H9 (cell line): ENCODE data around the gene CCDC186. TPM values are rescaled to one million over a fixed set of nuclear protein-coding genes. Genes with fewer than 3 reads are reported as not detected.

ENCODE experiments used
- DNase-seq: peaks from one replicate; pipeline ENCODE4 v3.0.0-alpha.2; 2017
- H2AFZ ChIP-seq: one replicate; pipeline ENCODE4 v1.6.1; 2013; ENCODE audit warnings: mild to moderate bottlenecking, low read length, control low read depth, moderate library complexity
- H2AK5ac ChIP-seq: 2 replicates; pipeline ENCODE4 v1.6.1; 2013; ENCODE audit warnings: low read length, control low read depth, mixed read lengths; ENCODE audit not compliant: insufficient read length
- H2BK120ac ChIP-seq: one replicate; pipeline ENCODE4 v1.6.1; 2013; ENCODE audit warnings: low read depth, mild to moderate bottlenecking, low read length, control low read depth, inconsistent platforms; ENCODE audit not compliant: poor library complexity, severe bottlenecking
- H2BK12ac ChIP-seq: 2 replicates; pipeline ENCODE4 v1.6.1; 2013; ENCODE audit warnings: low read length, control low read depth, mixed read lengths, low read depth; ENCODE audit not compliant: insufficient read length
- H2BK15ac ChIP-seq: 2 replicates; pipeline ENCODE4 v1.6.1; 2013; ENCODE audit warnings: low read depth, low read length, control low read depth
- H2BK20ac ChIP-seq: one replicate; pipeline ENCODE4 v1.6.1; 2013; ENCODE audit warnings: low read depth, mild to moderate bottlenecking, low read length, control low read depth, inconsistent platforms; ENCODE audit not compliant: poor library complexity, severe bottlenecking
- H2BK5ac ChIP-seq: 2 replicates; pipeline ENCODE4 v1.6.1; 2013; ENCODE audit warnings: low read length, control low read depth, mixed read lengths; ENCODE audit not compliant: insufficient read length
- H3K14ac ChIP-seq: 2 replicates; pipeline ENCODE4 v1.6.1; 2013; ENCODE audit warnings: low read length, control low read depth; ENCODE audit not compliant: insufficient read depth
- H3K18ac ChIP-seq: 2 replicates; pipeline ENCODE4 v1.6.1; 2013; ENCODE audit warnings: low read depth, mild to moderate bottlenecking, mixed read lengths, low read length, control low read depth; ENCODE audit not compliant: insufficient read length
- H3K23ac ChIP-seq: 2 replicates; pipeline ENCODE4 v1.6.1; 2013; ENCODE audit warnings: low read length, control low read depth, mixed read lengths, low read depth; ENCODE audit not compliant: insufficient read length
- H3K23me2 ChIP-seq: 2 replicates; pipeline ENCODE4 v1.6.1; 2013; ENCODE audit warnings: low read depth, mild to moderate bottlenecking, mixed read lengths, low read length, control low read depth; ENCODE audit not compliant: insufficient read length, poor library complexity, severe bottlenecking
- H3K27ac ChIP-seq: 2 replicates; pipeline ENCODE4 v1.5.1; 2013; ENCODE audit warnings: low read length, control low read depth, mixed read lengths, low read depth; ENCODE audit not compliant: insufficient read length
- H3K27me3 ChIP-seq: 2 replicates; pipeline ENCODE4 v1.6.1; 2013; ENCODE audit warnings: low read length, control low read depth, inconsistent platforms; ENCODE audit not compliant: insufficient read depth
- H3K4ac ChIP-seq: 2 replicates; pipeline ENCODE4 v1.6.1; 2013; ENCODE audit warnings: low read depth, mild to moderate bottlenecking, control low read depth, inconsistent platforms, low read length, moderate library complexity
- H3K4me1 ChIP-seq: 2 replicates; pipeline ENCODE4 v1.6.1; 2013; ENCODE audit warnings: low read length, control low read depth, inconsistent platforms; ENCODE audit not compliant: insufficient read depth
- H3K4me2 ChIP-seq: 2 replicates; pipeline ENCODE4 v1.6.1; 2013; ENCODE audit warnings: low read length, control low read depth, mixed read lengths; ENCODE audit not compliant: insufficient read length, insufficient read depth
- H3K56ac ChIP-seq: 2 replicates; pipeline ENCODE4 v1.6.1; 2013; ENCODE audit warnings: low read depth, mild to moderate bottlenecking, mixed read lengths, low read length, control low read depth; ENCODE audit not compliant: insufficient read length
- H3K79me1 ChIP-seq: 2 replicates; pipeline ENCODE4 v1.6.1; 2013; ENCODE audit warnings: low read depth, mild to moderate bottlenecking, moderate library complexity, low read length, control low read depth, inconsistent platforms; ENCODE audit not compliant: insufficient read depth, poor library complexity, severe bottlenecking
- H3K79me2 ChIP-seq: 2 replicates; pipeline ENCODE4 v1.6.1; 2013; ENCODE audit warnings: low read length, control low read depth, inconsistent platforms; ENCODE audit not compliant: insufficient read depth
- H3K9ac ChIP-seq: 2 replicates; pipeline ENCODE4 v1.6.1; 2013; ENCODE audit warnings: low read length, control low read depth, mixed read lengths; ENCODE audit not compliant: insufficient read length; ENCODE audit errors: extremely low read depth
- H3K9me3 ChIP-seq: one replicate; pipeline ENCODE4 v1.6.1; 2013; ENCODE audit warnings: low read depth, low read length, inconsistent platforms; ENCODE audit not compliant: control insufficient read depth
- H3T11ph ChIP-seq: one replicate; pipeline ENCODE4 v1.6.1; 2013; ENCODE audit warnings: mild to moderate bottlenecking, low read length, control low read depth, inconsistent platforms
- H4K20me1 ChIP-seq: one replicate; pipeline ENCODE4 v1.6.1; 2013; ENCODE audit not compliant: control insufficient read depth, insufficient read length, insufficient read depth
- H4K5ac ChIP-seq: 2 replicates; pipeline ENCODE4 v1.6.1; 2013; ENCODE audit warnings: low read depth, mild to moderate bottlenecking, mixed read lengths, low read length, control low read depth; ENCODE audit not compliant: insufficient read length
- H4K8ac ChIP-seq: replicated peaks from 2 replicates; pipeline ENCODE4 v1.6.1; 2013; ENCODE audit warnings: low read length, control low read depth, mixed read lengths, low read depth; ENCODE audit not compliant: insufficient read length
- H4K91ac ChIP-seq: 2 replicates; pipeline ENCODE4 v1.6.1; 2013; ENCODE audit warnings: low read depth, mild to moderate bottlenecking, moderate library complexity, mixed read lengths, low read length, control low read depth; ENCODE audit not compliant: insufficient read length
- H3K27ac Mint-ChIP-seq, 3 experiments: 2 replicates in 2 of 3; 3 replicates in 1 of 3; pipeline ENCODE4 v1.8.0; 2020 to 2021; ENCODE audit warnings: mixed read lengths in 3 of 3, mild to moderate bottlenecking in 1 of 3, moderate library complexity in 1 of 3
- H3K27me3 Mint-ChIP-seq: 2 replicates; pipeline ENCODE4 v1.8.0; 2021; ENCODE audit warnings: low read depth, mild to moderate bottlenecking, moderate library complexity, mixed read lengths
- H3K36me3 Mint-ChIP-seq, 3 experiments: 2 replicates in 2 of 3; 3 replicates in 1 of 3; pipeline ENCODE4 v1.8.0; 2020 to 2021; ENCODE audit warnings: low read depth in 3 of 3, mixed read lengths in 3 of 3; ENCODE audit not compliant: insufficient read depth in 1 of 3
- H3K4me1 Mint-ChIP-seq, 2 experiments: 2 replicates each; pipeline ENCODE4 v1.8.0; 2020; ENCODE audit warnings: mixed read lengths in 2 of 2
- H3K4me3 Mint-ChIP-seq, 2 experiments: 2 replicates in 1 of 2; 3 replicates in 1 of 2; pipeline ENCODE4 v1.8.0; 2020 to 2021; ENCODE audit warnings: mild to moderate bottlenecking in 2 of 2, mixed read lengths in 2 of 2, moderate library complexity in 1 of 2
- H3K9me3 Mint-ChIP-seq, 2 experiments: 2 replicates in 1 of 2; 3 replicates in 1 of 2; pipeline ENCODE4 v1.8.0; 2020; ENCODE audit warnings: mild to moderate bottlenecking in 2 of 2, mixed read lengths in 2 of 2, moderate library complexity in 1 of 2
- CTCF ChIP-seq: fragments of 200-600 bp; sonication (generic); conservative IDR thresholded peaks from 3 replicates; pipeline ENCODE4 v1.8.0; 2021; ENCODE audit warnings: antibody characterized with exemption, mild to moderate bottlenecking
- WGBS: extraction: QIAGEN DNeasy Blood & Tissue Kit; methylation state at CpG from one replicate; pipeline ENCODE4 v1.1.7; 2013; ENCODE audit warnings: missing lambda C conversion rate, low lambda C conversion rate, mixed read lengths; ENCODE audit not compliant: insufficient read length; ENCODE audit errors: extremely low coverage; 5-methylcytosine and 5-hydroxymethylcytosine counted together
- total RNA-seq: library from RNA; stranded (reverse); gene quantifications from 2 replicates; pipeline ENCODE4 v1.2.1, GENCODE V29; 2021

CCDC186 gene
- total RNA-seq, 1 experiment from 2014 or later: 16.7 TPM

- Mint-ChIP-seq H3K36me3 (peaks cover 0 to 4% (median 0%) of the 10 kb centered on the region in 3 experiments; a peak in 4 of 7 replicates), H3K9me3 (peaks cover 3% of the 10 kb centered on the region in 2 experiments; a peak in 4 of 5 replicates), H3K27ac (no peak overlapping the region), H3K4me3 (no peak overlapping the region), H3K4me1 (no peaks in the 10 kb centered on the region), H3K27me3 (no peaks in the 10 kb centered on the region; the same call in none of the 2 replicates)
- Histone ChIP-seq H3K9me3 (no peaks in the 10 kb centered on the region), H2BK20ac (no peak overlapping the region), H3K27ac (no peak overlapping the region), H3K18ac (no peak overlapping the region), H2AFZ (no peak overlapping the region), H3K23ac (no peak overlapping the region), H3K4ac (no peak overlapping the region), H2BK120ac (no peak overlapping the region), H3K79me2 (no peaks in the 10 kb centered on the region), H4K5ac (no peak overlapping the region), H4K8ac (no peak overlapping the region), H3K14ac (no peak overlapping the region), H3K9ac (no peak overlapping the region), H3T11ph (no peak overlapping the region), H2BK15ac (no peak overlapping the region), H2BK5ac (no peak overlapping the region), H2AK5ac (no peak overlapping the region), H2BK12ac (no peak overlapping the region), H3K4me1 (no peaks in the 10 kb centered on the region), H3K4me2 (no peak overlapping the region), H3K56ac (no peak overlapping the region), H3K79me1 (no peaks in the 10 kb centered on the region), H4K20me1 (no peaks in the 10 kb centered on the region), H3K27me3 (no peaks in the 10 kb centered on the region), H3K23me2 (no peaks in the 10 kb centered on the region), H4K91ac (no peak overlapping the region)
- DNase-seq: no peak
- no CpG with 5 or more reads among the region's 4 CpGs for whole genome bisulfite sequencing
- TF ChIP-seq CTCF: no peak
Measured at GRCh38 chr10:114084215-114084614, 89.8 kb downstream of the CCDC186 start.
